Measurements from ENCODE around the gene CUX1. TPM values are rescaled to one million over a fixed set of nuclear protein-coding genes. Genes with fewer than 3 reads are reported as not detected.
"Not testable (repeated sequence)": the region's sequence is repeated elsewhere in the genome, so short reads cannot be mapped to it uniquely, and the experiment has no call there.

CUX1 gene
- total and polyA plus RNA-seq, 2 donors (not counting 1 experiment from before 2014, with no cell fraction given): 22.7 to 38.1 TPM

DNA sequence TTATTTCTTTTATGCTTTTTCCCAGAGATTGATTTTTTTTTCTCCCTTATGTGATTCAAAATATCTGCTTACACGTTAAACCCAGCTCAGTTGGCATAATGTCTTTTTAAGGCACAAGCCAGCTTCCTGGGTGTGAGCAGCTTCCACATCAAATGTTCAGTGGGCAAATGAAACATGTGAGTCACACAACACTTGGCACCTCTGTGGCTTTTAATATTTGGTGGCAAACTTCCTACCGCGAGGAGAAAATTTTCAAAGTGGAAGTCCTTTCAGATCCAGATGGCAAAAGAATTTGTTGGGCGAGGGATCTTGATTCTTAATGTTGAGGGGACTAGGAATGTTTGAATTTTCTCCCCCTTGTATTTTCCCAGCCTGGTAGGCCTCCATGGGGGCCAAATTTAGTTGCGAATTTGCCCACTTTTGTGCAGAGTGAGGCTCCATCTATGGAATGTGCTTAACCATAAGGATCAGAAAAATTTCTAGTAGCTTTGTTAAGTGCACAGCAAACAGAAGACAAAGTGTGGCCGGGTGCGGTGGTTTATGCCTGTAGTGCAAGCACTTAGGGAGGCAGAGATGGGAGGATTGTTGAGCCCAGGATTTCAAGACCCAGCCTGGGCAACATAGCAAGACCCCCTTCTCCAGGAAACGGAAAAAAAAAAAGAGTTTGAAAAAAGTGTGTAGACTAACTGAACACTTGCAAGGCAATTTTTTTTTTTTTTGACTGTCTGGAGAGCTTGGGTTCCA is 31.0 kb downstream of the CUX1 start:
- no peak for DNase-seq (ENCODE audit: low read depth in 2 of 2)
- no peak for TF ChIP-seq EZH2 (IDR thresholded peaks at IDR 0.05; ENCODE audit: low read length, missing control alignments)
- TF ChIP-seq, protein P1, sequence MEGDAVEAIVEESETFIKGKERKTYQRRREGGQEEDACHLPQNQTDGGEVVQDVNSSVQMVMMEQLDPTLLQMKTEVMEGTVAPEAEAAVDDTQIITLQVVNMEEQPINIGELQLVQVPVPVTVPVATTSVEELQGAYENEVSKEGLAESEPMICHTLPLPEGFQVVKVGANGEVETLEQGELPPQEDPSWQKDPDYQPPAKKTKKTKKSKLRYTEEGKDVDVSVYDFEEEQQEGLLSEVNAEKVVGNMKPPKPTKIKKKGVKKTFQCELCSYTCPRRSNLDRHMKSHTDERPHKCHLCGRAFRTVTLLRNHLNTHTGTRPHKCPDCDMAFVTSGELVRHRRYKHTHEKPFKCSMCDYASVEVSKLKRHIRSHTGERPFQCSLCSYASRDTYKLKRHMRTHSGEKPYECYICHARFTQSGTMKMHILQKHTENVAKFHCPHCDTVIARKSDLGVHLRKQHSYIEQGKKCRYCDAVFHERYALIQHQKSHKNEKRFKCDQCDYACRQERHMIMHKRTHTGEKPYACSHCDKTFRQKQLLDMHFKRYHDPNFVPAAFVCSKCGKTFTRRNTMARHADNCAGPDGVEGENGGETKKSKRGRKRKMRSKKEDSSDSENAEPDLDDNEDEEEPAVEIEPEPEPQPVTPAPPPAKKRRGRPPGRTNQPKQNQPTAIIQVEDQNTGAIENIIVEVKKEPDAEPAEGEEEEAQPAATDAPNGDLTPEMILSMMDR (conservative IDR thresholded peaks at IDR 0.05 in 1 of 2, IDR thresholded peaks at IDR 0.05 in 1 of 2; ENCODE audit: low read depth in 1 of 2, low read length in 2 of 2): no peak
- H3K79me2 ChIP-seq (ENCODE audit: control insufficient read depth, insufficient read depth, low read length): peaks cover 22% of the 10 kb centered on the region
- H2AFZ ChIP-seq (ENCODE audit: low read length): no peak overlapping the region
- H3K4me3 ChIP-seq (replicated peaks in 1 of 4; ENCODE audit: control extremely low read depth in 1 of 4, insufficient read depth in 1 of 4, low read depth in 3 of 4, low read length in 4 of 4): no peak overlapping the region
- no peaks in the 10 kb centered on the region for H3K4me1 ChIP-seq (ENCODE audit: control insufficient read depth, extremely low read depth, insufficient read depth, low read length)
- no peaks in the 10 kb centered on the region for H3K36me3 ChIP-seq (ENCODE audit: control insufficient read depth, insufficient read depth, low read length)
- H3K27ac ChIP-seq (ENCODE audit: insufficient read depth, low read length): no peak overlapping the region
- no peaks in the 10 kb centered on the region for H4K20me1 ChIP-seq (ENCODE audit: control insufficient read depth, extremely low read depth, insufficient read depth, low read length)
- no peaks in the 10 kb centered on the region for H3K27me3 ChIP-seq (ENCODE audit: control insufficient read depth, insufficient read depth, low read length)
- no peak overlapping the region for H3K9ac ChIP-seq (ENCODE audit: insufficient read depth, low read length)
- H3K4me2 ChIP-seq (ENCODE audit: extremely low read depth, insufficient read depth, low read length): no peak overlapping the region
- H3K9me3 ChIP-seq (ENCODE audit: control insufficient read depth, insufficient read depth, low read depth, low read length): no peaks in the 10 kb centered on the region

DNA sequence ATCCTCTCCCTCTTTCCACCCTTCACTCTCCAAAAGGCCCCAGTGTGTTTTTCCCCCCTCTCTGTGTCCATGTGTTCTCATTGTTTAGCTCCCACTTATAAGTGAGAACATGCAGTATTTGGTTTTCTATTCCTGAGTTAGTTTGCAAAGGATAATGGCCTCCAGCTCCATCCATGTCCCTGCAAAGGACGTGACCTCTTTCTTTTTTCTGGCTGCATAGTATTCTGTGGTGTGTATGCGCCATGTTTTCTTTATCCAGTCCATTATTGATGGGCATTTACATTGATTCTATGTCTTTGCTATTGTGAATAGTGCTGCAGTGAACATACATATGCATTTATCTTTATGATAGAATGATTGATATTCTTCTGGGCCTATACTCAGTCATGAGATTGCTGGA is 31.9 kb downstream of the CUX1 start:
- not testable (repeated sequence) for H3K9me3 ChIP-seq (ENCODE audit: control insufficient read depth, insufficient read depth, low read depth, low read length); H3K27ac ChIP-seq (ENCODE audit: insufficient read depth, low read length); H3K9ac ChIP-seq (ENCODE audit: insufficient read depth, low read length); H4K20me1 ChIP-seq (ENCODE audit: control insufficient read depth, extremely low read depth, insufficient read depth, low read length); H3K4me3 ChIP-seq (replicated peaks in 1 of 4; ENCODE audit: control extremely low read depth in 1 of 4, insufficient read depth in 1 of 4, low read depth in 3 of 4, low read length in 4 of 4); H3K4me1 ChIP-seq (ENCODE audit: control insufficient read depth, extremely low read depth, insufficient read depth, low read length); H3K27me3 ChIP-seq (ENCODE audit: control insufficient read depth, insufficient read depth, low read length); DNase-seq (ENCODE audit: low read depth in 2 of 2); H3K4me2 ChIP-seq (ENCODE audit: extremely low read depth, insufficient read depth, low read length); H3K36me3 ChIP-seq (ENCODE audit: control insufficient read depth, insufficient read depth, low read length); H2AFZ ChIP-seq (ENCODE audit: low read length)
- peaks cover 28% of the 10 kb centered on the region for H3K79me2 ChIP-seq (ENCODE audit: control insufficient read depth, insufficient read depth, low read length)

DNA sequence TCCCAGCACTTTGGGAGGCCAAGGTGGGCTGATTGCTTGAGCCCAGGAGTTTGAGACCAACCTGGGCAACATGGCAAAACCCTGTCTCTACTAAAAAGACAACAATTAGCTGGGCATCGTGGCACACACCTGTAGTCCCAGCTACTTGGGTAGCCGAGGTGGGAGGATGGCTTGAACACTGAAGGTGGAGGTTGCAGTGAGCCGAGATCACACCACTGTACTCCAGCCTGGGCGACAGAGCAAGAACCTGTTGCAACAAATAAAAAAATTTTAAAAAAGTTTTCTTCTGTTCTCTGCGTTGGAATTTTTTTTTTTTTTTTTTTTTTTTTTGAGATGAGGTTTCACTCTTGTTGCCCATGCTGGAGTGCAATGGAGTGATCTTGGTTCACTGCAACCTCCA is 34.9 kb downstream of the CUX1 start:
- H3K36me3 ChIP-seq (ENCODE audit: control insufficient read depth, insufficient read depth, low read length); H3K27ac ChIP-seq (ENCODE audit: insufficient read depth, low read length); H3K27me3 ChIP-seq (ENCODE audit: control insufficient read depth, insufficient read depth, low read length); H2AFZ ChIP-seq (ENCODE audit: low read length); DNase-seq (ENCODE audit: low read depth in 2 of 2); H3K4me2 ChIP-seq (ENCODE audit: extremely low read depth, insufficient read depth, low read length); H4K20me1 ChIP-seq (ENCODE audit: control insufficient read depth, extremely low read depth, insufficient read depth, low read length); H3K9me3 ChIP-seq (ENCODE audit: control insufficient read depth, insufficient read depth, low read depth, low read length); H3K4me3 ChIP-seq (replicated peaks in 1 of 4; ENCODE audit: control extremely low read depth in 1 of 4, insufficient read depth in 1 of 4, low read depth in 3 of 4, low read length in 4 of 4); H3K4me1 ChIP-seq (ENCODE audit: control insufficient read depth, extremely low read depth, insufficient read depth, low read length); H3K9ac ChIP-seq (ENCODE audit: insufficient read depth, low read length): not testable (repeated sequence)
- peaks cover 25% of the 10 kb centered on the region for H3K79me2 ChIP-seq (ENCODE audit: control insufficient read depth, insufficient read depth, low read length)

DNA sequence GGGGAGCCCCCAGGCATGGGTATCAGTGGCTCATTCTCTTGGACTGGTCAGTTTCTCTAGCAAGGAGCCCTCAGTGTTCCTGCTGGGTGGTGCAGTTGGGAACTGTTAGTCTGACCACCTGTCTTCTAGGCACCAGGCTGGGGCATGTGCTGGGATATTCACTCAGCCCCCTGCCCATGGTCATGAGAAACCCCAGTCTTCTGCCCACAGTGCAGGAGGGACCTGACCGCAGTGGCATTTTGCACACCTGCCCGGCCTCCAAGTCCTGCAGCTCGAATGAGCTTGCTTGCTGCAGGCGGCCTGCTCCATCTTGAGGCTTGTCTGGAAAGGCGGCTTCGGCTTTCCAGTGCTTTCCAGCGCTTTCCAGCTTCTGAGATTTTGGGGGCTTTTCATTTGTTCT is 36.3 kb downstream of the CUX1 start:
- no peak overlapping the region for H3K27ac ChIP-seq (ENCODE audit: insufficient read depth, low read length)
- H3K4me3 ChIP-seq (replicated peaks in 1 of 4; ENCODE audit: control extremely low read depth in 1 of 4, insufficient read depth in 1 of 4, low read depth in 3 of 4, low read length in 4 of 4): no peak overlapping the region
- H2AFZ ChIP-seq (ENCODE audit: low read length): no peak overlapping the region
- no peaks in the 10 kb centered on the region for H3K36me3 ChIP-seq (ENCODE audit: control insufficient read depth, insufficient read depth, low read length)
- peaks cover 31% of the 10 kb centered on the region for H3K79me2 ChIP-seq (ENCODE audit: control insufficient read depth, insufficient read depth, low read length)
- H3K27me3 ChIP-seq (ENCODE audit: control insufficient read depth, insufficient read depth, low read length): no peaks in the 10 kb centered on the region
- H3K9me3 ChIP-seq (ENCODE audit: control insufficient read depth, insufficient read depth, low read depth, low read length): no peaks in the 10 kb centered on the region
- no peak overlapping the region for H3K4me2 ChIP-seq (ENCODE audit: extremely low read depth, insufficient read depth, low read length)
- DNase-seq (ENCODE audit: low read depth in 2 of 2): no peak
- no peaks in the 10 kb centered on the region for H4K20me1 ChIP-seq (ENCODE audit: control insufficient read depth, extremely low read depth, insufficient read depth, low read length)
- no peak for TF ChIP-seq EZH2 (IDR thresholded peaks at IDR 0.05; ENCODE audit: low read length, missing control alignments)
- TF ChIP-seq, protein P1 (conservative IDR thresholded peaks at IDR 0.05 in 1 of 2, IDR thresholded peaks at IDR 0.05 in 1 of 2; ENCODE audit: low read depth in 1 of 2, low read length in 2 of 2): no peak
- H3K9ac ChIP-seq (ENCODE audit: insufficient read depth, low read length): no peak overlapping the region
- peaks cover 4% of the 10 kb centered on the region for H3K4me1 ChIP-seq (ENCODE audit: control insufficient read depth, extremely low read depth, insufficient read depth, low read length)

Data from fibroblast of lung (primary cell).